HG02763 (cell line): ENCODE results near the gene ZNF438.

ENCODE experiments used
- ATAC-seq: cut with Tn5 transposase; IDR thresholded peaks from one replicate; pipeline ENCODE4 v1.9.1; 2021; ENCODE audit warnings: mild to moderate bottlenecking, moderate library complexity; ENCODE audit not compliant: unreplicated experiment

The ZNF438 gene

DNA sequence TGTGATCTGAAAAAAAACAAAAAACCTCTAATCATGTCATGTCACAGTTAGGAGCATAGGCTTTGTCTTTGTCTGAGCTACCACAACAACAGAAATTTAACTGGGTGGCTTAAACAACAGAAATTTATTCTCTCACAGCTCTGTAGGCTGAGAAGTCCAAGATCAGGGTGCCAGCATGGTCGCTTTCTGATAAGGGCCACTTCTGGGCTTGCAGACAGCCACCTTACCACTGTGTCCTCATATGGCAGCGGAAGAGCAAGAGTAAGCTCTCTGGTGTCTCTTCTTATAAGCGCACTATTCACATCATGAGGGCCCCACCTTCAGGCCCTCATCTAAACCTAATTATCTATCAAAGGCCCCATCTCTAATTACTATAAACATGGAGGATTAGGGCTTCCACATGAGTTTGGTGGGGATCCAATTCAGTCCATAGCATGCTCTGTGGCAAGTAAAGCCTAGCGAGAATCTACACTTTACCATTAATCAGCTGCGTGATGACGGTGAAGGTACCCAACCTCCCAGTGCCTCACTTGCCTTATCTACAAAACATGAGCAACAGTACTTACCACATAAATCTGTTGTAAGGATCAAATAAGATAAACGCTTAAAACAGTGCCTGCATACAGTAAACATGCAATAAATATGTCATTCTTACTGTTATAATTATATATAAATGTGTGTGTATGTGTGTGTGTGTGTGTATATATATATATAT is 17.3 kb downstream of the ZNF438 start:
- no peak for ATAC-seq

DNA sequence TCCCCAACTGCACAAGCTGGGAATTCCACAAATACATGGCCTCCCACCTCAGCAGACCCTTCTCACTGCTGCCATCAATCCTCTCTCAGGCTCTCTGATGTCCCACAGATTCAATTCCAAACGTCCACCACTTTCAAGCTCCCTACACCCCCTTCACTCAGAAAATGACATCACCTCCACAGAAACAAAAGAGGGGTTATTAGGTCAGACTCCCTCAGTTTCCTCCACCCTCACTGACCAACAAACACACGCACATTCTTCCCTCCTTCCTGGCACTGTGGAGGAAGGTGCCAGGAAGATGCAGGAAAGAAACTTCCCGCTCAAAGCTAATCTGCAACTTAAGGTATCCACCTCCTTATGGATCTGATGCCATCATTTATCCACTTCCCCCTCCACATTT is 18.3 kb downstream of the ZNF438 start:
- no peak for ATAC-seq

DNA sequence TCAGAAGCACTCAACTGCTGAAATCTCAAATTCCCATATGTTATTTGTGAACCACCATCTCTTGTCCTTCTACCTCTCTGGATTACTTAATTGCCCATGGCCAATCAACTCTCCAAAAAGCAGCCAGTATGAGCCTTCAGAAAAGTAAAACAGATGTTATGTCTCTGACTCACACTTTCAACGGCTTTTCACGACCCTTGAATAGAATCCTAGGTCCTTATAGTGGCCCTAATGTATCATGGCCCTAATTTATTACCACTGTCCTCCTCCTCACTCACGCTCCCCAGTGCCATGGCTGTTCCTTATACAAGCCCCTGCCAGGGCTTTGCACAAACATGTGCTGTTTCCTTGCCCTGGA is 20.0 kb downstream of the ZNF438 start:
- no peak for ATAC-seq

DNA sequence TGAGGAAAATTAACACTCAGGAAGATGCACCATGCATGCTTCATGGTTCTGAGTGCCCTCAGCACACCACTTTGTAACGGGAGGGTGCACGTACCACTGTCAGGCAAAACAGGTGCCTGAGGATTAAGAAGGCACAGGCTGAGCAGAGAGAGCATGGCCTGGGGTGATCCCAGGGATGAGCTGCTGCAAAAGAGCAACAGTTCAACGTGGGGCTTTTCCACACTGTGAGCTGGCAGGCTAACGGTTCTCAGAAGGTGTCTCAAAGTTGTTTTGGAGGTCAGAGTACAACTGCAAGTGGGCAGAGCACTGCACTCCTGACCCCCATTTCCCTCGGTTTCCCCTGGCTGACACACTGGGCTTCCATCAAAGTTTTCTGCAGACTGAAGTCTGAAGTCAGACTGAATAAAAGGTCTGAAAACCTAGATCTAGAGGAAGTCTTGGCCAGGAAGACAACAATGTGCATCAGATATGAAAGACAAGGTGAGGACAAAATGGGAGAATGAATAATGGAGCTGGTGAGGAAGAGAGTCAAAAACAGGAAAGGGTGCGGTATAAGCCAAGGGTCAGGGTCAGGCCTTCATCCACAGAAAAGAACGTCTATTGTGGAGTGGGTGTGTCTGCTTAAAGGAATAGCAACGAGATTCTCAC is 20.5 kb downstream of the ZNF438 start:
- no peak for ATAC-seq

DNA sequence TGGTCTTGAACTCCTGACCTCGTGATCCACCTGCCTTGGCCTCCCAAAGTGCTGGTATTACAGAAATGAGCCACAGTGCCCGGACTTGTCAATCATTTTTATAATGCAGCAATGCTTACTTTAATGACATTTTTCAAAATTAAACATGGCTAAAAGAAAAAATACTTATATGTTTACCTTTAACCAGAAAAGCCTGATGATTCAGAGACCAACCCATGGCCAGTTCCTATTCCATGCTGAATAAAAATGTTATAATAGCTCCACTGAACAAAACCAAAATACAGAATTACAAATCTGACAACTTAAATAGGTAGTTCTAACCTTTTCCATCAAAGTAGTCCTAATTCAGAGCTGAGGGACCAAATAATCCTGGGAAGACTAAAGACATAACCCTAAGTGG is 21.6 kb downstream of the ZNF438 start:
- no peak for ATAC-seq

DNA sequence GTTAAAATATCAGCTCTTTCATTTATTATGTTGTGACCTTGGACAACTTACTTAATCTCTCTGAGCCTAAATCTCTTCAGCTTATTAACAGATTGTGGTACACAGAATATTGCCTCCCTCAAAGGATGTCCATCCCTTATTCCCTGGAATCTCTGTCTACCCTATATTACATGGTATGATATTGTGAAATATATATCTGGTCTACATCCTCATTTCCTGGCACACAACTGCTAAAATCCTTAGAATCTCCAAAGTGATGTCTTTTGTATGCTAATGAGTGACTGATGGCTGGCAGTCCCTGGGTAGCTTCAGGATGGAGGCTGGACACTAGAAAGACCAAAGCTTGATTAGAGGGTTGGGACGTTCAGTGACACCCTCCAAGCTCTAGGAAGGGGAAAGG is 25.8 kb downstream of the ZNF438 start:
- no peak for ATAC-seq

DNA sequence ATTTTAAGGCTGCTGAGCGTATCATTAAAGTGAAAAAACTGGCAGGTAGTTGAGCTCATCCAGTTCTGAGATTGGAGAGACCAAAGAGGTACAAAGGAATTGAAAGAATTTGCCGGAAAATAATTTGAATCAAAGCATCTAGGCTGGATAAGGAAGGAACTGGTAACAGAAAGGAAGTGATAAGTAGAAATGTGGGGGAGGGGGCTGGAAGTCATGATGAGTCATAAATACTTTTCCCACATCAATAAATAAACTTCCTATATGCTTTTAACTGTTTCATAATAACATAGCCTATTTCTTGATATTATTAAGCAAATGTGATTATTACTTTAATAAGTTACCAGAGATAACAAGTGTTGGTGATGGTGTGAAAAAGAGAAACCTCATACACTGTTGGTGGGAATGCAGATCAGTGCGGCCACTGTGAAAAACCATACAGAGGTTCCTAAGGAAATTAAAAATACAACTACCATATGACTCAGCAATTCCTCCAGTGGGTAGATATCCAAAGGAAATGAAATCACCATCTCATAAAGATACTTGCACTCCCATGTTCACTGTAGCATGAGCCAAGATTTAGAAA is 27.0 kb downstream of the ZNF438 start:
- no peak for ATAC-seq

DNA sequence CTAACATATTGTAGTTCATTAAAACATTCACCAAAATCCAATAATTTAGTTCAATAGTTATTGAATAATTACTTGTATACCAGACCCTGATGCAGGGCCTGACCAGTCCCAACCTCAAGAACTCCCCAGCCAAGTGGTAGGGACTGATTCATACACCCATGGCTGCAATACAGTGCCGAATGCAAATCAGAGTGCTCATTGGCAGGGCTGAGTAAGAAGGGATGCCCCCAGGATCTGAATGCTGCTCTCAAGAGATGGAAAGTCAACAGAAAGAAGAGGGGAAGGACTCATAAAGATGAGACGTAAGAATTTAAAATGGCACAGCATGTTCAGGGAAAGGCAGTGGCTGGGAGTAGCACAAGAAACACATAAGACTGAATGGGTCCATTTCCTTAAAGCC is 29.9 kb downstream of the ZNF438 start:
- ATAC-seq, result no peak

DNA sequence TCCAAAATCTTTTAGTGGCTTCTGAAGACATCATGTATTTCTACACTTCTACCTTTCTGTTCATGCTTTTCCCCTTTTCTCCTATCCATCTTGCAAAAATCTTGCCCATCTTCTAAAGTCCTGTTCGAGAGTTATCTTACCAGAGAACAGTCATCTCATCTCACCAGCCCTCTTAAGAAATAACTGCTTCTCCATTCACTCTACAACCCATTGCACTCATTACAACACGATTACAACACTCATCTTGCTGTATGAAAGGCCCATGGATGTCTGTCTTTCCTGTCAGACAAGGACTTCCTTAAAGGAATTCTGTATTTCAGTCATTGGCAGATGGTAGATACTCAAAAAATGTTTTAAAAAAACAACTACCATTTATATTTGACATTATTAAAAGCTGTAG is 30.8 kb downstream of the ZNF438 start:
- no peak for ATAC-seq

DNA sequence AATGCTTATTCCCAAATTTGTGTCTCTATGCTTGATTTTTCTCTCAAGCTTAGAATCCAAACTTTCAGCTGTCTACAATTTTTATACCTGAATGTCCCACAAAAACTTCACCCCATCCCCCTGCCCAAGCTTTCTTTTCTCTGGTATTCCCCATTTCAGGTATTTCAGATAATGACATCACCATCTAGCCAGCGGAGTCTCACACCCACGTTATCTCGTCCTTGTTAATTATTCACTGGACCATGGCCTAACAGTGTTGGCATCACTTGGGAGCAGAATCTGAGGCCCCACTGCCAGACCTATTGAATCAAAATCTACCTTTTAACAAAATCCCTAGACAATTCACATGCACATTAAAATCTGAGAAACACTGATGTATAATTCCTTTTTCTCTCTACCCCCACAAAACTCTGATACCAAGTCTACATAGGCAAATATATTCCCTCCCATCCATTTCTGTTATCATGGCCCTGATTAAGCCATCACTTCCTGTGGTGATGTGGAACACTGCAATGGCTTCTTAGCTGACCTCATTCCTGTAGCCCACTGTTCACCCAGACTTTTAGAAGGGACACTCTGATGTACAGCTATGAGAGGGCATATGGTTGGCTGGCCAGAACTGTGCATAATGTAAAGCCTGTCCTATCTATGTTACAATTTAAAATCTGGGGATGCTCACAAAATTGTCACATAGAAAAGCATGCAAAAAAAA is 31.4 kb downstream of the ZNF438 start:
- ATAC-seq, result no peak

DNA sequence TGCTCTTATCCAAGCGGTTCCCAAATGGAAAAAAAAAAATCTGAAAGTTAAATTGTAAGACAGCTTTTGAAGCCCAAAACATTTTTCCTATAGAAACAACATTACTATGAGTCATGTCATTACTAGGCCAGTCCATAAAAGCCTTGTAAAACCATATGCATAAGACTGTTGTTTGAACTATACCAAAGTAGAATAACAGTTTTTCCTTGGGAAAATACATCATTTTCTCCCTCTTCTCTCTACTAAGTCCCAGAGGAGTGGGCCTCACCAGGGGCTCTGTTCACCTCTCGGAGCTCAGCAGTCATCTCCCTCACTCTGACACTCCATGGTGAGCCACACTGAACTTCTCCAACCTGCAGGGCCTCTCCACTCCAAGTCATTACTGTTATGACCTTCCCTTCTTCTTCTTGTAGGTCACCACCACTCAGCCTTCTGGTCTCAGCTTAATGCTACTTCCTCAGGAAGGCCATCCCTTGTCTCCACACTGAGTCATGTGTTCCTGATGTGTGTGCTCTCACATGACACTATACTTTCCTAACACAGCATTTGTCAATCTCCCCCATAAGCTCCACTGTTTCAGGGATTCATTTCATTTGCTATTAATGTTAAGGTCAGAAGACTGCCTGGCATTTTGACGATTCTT is 32.5 kb downstream of the ZNF438 start:
- no peak for ATAC-seq

DNA sequence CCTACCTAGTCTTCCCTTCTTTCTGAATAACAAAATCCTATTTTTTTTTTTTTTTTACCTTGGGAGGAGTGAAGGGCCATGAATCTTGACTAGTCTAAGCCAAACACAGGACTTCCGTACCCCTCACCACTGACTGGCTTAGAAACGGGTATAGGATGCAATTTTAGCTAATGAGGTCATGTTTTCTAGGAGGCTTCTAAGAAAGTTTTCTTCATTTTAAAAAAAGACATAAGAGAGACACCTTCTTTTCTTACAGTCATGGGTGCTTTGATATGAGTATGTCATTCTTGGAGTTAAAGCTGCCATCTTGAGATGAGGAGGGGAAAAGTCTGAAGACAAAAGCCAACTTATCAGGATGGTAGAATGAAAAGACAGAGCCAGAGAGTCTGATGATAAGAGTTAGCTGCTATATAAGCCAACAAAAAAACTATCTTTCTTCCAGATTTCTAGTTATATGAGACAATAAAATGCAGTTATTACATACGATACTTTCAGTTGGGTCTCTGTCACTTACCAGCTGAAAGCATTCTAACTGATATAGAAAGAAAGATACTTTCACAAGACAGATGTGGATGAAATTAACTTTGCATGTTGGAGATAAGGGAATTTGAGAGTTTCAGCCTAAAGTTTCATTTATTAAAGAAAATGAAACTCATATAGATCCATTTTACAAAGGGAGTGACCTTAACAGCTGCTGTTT is 34.0 kb downstream of the ZNF438 start:
- ATAC-seq, result no peak

DNA sequence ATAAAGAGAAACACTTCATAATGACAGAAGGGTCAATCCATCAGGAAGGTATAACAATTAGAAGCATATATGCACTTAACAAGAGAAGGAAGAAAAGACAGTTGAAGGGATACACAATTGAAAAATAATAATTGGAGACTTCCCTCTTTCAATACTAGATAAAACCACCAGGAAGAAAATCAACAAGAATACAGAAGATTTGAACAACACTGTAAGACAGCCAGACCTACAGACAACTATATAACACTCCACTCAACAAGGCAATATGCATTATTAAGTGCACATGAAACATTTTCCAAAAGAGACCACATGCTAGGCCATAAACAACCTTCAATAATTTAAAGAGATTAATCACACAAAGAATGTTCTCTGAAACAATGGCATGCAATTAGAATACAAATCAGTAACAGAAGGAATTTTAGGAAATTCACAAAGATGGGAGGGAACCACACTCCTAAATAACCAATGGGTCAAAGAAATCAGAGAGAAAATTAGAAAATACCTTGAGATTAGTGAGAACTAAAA is 35.1 kb downstream of the ZNF438 start:
- ATAC-seq, result no peak

DNA sequence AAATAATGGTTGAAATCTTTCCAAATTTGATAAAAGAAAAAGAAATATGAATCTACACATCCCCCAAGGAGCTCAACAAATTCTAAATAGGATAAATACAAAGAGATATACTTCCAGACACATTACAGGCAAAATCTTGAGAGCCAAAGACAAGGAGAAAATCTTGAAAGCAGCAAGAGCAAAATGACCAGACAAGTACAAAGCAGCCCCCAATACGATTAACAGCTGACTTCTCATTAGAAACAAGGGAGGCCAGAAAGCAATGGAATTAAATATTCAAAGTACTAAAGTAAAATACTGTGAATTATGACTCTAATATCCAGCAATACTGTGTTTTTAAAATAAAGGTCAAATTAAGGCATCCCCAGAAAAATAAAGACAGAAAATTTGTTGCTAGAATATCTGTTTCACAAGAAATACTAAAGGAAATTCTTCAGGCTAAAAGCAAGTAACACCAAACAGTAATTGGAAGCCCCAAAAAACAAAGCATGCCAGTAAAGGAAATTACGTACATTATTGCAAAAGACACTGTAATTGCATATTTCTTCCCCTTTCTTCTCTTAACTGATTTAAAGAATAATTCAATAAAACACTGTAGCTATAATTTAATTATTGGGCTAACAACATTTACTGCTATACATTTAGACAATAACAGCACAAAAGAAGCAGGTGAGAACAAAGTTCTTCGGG is 36.4 kb downstream of the ZNF438 start:
- no peak for ATAC-seq

DNA sequence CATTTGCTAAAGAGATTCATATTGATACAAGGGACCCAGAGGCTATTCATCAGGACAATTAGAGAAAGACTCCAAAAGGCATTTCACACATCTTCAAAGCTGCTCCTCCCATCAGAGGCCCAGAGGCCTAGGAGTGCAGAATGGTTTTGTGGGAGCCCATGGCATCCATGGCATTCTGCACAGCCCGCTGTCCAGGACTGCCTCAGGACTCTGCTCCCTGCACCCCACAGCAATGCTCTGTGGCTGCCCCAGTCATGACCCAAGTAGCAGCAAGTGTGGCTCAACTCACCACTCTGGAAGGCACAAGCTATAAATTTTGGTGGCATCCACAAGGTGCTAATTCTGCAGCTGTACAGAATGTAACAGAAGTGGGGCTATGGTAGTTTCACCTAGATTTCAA is 38.5 kb downstream of the ZNF438 start:
- no peak for ATAC-seq

DNA sequence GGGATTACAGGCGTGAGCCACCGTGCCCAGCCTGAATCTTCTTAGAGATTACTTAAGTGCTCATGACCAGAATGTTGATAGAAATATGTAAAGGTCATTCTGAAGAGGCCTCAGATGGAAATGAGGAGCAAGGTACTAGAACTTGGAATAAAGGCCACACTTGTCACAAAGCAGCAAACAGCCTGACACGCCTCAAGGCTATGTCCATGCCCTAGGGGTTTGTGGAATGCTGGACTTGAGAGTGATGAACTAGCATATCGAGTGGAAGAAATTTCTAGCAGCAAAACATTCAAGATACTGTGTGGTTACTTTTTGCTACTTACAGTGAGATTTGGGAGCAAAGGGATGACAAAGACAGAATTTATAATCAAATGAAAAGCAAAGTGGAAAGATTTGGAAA is 39.0 kb downstream of the ZNF438 start:
- ATAC-seq, result no peak

DNA sequence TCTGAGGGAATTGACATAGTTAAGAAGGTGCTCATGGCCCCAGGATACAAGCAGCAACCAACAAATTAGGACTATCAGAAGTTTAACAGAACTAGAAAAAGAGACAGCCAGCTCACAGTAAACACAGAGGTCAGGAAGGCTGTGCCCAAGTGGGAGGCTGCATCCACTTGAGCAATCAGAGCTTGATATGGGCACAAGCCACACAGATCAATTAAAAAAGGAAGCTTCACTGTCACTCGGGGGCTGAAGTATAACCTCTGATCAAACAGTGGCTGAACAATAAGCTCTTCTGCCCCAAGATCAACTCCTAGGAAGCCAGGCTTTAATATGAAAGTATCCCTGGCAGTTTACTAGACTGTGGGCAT is 40.0 kb downstream of the ZNF438 start:
- no peak for ATAC-seq

DNA sequence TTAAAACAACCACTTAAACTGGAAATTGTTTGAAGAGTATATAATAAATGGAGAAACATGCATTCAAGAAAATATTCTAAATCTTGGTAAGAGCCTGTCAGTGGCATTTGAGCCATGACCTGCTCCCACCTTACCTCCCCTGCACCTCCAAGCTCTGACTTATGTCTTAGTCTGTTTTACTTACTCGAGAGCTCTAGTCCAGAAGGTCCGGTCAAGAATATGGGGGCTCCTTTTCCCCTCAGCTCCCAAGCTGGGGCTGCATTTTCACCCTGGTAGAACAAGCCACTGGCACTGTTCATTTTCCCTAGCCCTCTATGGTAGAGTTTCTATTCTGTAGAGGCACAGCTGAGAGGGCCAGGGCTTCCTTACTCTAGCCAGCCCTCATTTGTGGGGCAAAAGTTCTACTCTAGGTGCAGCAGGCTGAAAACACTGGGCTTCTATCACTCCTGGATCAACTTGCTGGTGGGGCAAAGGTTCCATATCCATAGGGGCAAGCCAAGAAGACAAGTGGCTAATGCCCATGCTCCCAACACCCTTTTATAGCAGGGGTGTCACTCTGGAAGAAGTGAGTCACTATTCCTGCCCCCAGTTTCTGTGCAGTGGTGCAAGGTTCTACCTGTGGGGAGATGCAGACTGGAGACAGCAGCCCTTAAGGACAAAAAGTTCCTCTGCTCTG is 40.6 kb downstream of the ZNF438 start:
- ATAC-seq, result no peak

DNA sequence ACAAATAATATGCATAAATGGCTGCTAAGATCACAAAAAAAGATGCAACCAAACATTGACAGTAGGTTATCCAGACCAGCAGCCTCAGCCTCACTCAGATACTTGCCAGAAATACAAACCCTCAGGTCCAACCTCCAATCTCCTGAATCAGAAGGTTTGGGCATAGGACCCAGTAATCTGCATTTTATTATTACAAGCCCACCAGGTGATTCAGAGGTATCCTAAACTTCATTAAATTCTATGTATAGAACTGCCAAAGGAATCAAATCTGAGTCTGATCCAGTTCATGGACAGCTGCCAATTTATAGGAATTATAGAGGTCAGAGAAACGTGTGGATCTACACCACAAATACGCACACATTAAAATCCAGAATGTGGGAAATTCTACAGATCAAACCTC is 41.3 kb downstream of the ZNF438 start:
- no peak for ATAC-seq
